ENCODE data around the gene ERP29.

DNA sequence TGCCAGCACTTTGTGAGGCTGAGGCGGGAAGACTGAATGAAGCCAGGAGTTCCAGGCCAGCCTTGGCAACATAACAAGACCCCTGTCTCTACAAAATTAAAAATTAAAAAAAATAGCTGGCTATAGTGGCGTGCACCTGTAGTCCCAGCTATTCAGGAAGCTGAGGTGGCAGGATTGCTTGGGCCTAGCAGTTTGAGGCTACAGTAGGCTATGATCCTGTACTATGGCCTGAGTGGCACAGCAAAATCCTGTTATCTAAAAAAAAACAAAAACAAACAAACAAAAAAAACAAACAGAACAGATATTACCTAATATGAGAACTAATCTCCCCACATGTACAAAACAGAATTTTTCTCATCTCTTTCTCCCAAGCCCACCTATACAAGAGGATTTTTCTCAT is 15.9 kb upstream of the ERP29 start:
- no peak for TF ChIP-seq POLR2A (IDR thresholded peaks at IDR 0.05)
- no peak for TF ChIP-seq CTCF (IDR thresholded peaks at IDR 0.05)
